GM19324 (cell line): ENCODE data around the gene SLC7A10.

Source experiments
- ATAC-seq: cut with Tn5 transposase; IDR thresholded peaks from one replicate; pipeline ENCODE4 v1.9.1; 2021; ENCODE audit warnings: mild to moderate bottlenecking, moderate library complexity; ENCODE audit not compliant: unreplicated experiment, low FRiP score

The SLC7A10 gene

GRCh38 chr19:33255781-33256180, 30.1 kb upstream of the SLC7A10 start:
- ATAC-seq, result no peak

DNA sequence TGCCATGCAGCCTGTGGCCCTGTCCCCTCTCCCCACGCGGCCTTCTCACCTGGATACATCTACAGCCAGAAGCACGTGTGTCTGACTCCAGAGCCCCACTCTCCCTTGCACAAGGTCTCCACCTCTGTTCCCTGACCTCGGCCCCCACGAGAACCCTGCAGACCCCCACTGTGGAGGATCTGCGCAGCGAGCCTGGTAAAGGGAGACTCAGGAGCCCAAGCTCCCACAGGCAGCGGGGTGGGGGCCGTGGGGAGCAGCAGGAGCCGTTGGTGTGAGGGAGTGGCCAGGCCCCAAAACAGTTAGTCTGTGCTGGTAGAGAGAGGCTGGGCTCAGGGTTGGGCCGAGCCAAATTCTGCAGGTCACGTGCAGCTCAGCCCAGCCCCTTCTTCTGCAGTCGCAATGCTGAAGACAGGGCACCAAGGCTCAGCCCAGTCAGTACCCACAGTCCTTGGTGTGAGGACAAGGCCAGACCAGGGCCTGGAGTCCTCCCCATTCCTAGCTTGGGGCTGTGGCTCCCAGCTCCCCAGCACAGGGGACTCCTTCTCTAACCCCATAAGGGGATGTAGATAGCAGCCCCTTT, 28.7 kb upstream of the SLC7A10 start:
- ATAC-seq, result no peak

DNA sequence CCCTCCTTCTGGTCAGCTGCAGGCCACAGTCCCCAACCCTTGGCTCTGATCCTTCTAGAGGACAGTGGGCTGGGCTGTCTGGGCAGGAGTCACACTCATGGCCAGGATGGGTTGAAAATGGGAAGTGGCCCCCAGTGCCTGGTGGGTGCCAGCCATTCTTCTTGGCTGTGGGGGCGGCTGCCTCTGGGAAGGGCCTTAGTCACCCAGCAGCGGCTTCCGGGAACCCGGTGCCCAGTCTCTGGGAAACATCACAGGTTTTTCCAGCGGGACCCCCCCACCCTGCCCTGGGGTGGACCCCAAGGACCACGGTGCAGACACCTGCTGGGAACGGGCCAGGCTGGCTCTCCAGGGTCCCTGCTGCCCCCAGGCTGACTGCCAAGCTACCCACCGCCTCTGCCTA, 27.3 kb upstream of the SLC7A10 start:
- ATAC-seq, result no peak

- no peak for ATAC-seq
Observed at GRCh38 chr19:33252418-33252962, 26.8 kb upstream of the SLC7A10 start.

DNA sequence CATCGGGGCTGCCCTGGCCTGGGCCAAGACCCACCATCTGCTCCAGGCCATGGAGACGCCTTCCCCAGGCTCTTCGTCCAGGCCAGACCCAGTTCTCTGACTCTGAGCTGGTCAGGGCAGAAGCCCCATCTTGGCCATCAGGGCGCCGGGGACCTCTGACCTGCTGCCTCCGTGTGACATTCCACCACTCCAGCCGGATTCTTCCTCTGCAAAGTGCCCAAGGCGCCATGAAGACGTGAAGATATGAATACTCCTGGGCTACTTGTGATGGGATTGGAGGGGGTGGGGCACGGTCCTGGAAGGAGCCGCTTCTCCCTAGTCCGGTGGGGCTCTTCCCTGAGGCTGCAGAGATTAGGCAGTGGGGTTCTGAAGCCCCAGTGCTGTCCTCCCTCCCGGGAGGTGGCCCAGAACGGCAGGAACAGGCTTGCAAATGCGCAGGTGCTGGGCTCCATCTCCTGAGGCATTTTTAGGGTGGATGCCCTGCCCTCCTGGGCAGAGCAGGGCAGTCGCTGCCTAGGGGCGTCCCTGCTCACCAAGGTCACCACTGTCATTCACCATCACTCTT, 26.0 kb upstream of the SLC7A10 start:
- no peak for ATAC-seq

DNA sequence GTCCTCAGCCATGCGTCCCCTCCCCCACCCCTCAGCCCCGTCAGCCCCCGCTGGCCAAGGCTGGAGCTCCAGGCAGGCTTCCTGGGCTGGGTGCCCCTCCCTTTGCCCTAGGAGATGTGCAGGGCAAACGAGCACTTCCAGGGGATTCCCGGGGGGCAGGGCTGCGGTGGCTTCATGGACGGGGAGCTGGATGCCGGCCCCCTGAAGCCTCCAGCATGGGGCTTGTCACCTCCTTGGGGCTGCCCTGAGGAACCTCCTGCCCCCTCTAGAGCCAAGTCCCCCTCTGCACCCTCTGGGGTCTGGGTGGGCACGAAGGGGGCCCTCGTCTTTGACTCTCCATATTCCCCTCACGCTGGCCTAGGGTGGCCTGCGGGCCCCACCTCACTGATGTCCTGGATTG, 25.4 kb upstream of the SLC7A10 start:
- no peak for ATAC-seq

DNA sequence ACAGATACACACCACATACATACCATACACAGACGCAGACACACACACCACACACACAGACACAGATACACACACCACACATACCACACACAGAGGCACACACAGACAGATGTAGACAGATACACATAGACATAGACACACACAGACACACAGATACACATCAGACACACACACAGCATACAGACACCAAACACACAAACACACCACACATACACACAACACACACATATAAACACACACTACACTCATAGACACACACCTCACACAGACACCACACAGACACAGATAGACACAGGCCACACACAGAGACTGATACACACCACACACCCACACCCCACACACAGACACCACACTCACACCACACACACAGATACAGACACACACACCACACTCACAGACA, 24.9 kb upstream of the SLC7A10 start:
- ATAC-seq, result no peak

DNA sequence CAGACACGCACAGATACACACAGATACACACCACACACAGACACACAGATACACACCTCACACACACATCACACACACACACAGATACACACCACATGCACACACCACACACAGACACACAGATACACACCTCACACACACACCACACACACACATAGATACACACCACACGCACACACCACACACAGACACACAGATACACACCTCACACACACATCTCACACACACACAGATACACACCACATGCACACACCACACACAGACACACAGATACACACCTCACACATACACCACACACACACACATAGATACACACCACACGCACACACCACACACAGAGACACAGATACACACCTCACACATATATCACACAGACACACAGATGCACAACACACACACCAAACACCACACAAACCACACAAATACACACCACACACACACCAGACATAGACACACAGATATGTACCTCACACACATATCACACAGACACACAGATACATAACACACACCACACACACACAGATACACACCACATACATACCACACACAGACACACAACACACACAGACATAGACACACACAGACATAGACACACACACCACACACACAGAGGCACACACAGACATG, 24.2 kb upstream of the SLC7A10 start:
- no peak for ATAC-seq

DNA sequence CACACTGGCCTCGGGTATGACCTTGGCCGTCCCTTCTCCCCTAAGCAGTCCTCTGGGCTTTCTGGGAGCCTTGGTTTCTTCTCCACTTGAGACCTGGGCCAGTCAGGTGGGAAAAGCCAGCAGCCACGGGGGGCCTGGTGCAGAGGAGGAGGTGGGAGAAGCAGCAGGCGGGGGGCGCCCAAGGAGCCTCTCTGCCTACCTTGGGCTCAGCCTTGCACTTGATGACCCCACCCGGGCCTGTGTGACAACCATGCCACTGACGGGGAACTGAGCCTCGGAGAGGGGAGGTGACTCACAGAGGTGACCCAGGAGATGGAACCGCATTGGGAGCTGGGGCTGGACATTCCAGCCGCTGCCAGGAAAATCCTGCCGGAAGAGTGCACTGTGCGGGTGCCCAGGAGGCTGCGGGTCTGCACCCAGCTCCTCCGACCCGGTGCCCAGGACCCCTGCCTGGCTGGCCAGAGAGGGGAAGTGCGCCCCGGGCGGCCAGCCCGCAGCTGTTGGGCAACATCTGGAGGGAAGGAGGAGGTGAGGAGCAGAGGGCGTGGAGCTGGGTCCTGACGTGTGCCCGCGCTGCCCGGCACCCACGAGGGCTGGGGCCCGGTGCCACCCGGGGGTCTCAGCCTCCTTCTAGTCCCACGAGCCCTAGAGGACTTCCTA, 23.4 kb upstream of the SLC7A10 start:
- no peak for ATAC-seq

DNA sequence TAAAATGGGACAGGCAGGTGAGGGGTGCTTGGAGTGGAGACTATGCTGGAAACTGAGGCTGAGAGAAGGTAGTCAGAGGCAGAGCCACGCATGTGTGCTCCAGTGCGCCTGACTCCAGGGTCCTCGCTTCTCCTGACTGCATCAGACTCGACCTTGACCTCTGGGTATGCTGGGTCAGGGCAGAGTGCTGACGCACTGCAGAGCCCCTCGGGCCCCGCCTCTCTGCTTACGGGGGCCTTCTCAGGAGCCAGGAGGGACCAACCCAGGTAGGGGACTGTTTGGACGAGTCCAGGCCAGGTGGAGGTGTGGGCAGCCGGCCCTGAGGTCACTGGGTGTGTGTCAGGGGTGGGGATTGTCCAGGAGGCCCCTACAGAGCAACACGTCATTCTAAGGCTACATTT, 22.9 kb upstream of the SLC7A10 start:
- no peak for ATAC-seq

GRCh38 chr19:33248104-33248503, 22.5 kb upstream of the SLC7A10 start:
- ATAC-seq, result no peak

DNA sequence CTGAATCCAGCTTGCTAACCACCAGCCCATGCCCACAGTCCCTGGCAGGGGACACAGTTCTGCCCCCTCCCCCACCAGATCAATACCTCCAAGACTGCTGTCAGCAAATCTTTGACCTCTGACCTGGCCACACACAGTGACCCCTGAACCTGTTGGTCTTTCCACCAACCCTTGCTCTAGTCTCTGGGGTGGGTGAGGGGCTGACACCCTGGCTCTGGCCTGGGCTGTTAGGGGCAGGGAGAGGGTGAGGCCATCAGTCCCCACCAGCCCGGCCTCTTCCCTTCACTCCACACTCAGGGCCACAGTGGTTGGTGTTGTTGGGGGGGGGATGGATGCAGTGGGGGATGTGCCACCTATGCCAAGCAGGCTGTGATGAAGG, 21.8 kb upstream of the SLC7A10 start:
- no peak for ATAC-seq

DNA sequence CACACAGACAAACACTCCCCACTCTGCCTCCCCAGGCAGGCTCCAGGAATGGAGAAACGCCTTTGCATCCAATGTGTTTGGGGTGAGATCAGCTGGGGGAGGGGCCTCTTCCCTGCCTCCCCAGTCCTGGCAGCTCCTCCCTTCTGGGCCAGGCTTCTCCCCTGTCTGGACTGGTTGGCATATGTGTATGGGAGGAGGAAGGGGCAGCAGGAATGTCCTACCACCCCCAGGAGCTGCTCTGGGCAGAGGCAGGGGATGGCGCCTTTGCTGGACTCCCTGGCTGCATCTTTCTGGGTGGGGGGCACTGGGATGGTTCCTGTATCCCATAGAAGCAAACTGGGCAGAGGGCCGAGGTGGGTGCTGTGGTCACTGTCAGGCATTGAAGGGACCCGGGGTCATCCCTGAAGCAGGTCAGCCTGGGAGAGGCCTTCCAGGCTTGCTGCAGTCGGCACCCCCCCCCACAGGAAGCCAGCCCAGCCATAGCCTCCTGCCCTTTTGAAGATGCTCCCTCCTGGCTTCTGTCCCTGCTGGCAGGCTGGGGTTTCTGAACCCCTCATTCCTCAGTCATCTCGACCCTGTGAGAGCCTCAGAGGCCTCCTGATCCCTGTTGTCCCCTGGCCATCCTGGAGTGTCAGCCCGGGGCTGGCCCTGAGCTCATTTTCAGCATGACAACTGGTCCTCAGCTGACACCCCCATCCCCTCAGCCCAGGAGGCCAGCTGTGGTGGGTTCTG, 21.2 kb upstream of the SLC7A10 start:
- ATAC-seq, result no peak

DNA sequence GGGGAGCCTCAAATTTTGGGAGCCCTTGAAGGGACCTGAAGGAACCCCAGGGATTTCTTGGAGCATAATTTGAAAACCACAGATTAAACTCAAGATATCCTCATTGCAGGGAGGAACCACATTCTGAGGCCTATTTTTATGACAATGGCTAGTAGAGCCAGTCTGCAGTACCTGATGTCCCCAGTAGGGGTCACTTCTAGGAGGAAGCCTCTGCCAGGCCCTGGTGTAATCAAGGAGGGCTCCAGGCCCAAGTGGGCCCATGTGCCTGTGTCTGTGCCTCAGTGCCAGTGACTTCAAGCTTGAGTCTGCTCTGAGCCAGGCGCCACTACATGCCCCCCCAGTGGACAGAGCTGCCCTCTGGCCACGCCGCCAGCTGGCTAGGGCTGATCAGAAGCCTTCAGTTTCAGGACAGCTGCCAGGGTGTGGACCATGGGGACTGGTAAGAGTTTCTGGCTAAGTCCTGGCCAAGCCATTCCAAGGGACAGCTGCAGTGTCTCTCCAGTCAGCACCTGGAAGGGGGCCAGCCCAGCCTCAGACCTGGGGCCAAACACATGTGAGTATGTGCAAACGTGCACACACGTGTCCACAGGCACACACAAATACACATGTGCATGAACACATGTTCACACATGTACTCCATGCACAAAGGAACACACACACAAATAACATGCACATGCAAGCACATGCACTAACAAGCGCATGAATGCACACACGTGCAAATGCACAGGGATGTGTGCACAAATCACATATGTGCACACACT, 20.5 kb upstream of the SLC7A10 start:
- ATAC-seq, result no peak

- no peak for ATAC-seq
Observed at GRCh38 chr19:33242911-33243310, 17.3 kb upstream of the SLC7A10 start.

DNA sequence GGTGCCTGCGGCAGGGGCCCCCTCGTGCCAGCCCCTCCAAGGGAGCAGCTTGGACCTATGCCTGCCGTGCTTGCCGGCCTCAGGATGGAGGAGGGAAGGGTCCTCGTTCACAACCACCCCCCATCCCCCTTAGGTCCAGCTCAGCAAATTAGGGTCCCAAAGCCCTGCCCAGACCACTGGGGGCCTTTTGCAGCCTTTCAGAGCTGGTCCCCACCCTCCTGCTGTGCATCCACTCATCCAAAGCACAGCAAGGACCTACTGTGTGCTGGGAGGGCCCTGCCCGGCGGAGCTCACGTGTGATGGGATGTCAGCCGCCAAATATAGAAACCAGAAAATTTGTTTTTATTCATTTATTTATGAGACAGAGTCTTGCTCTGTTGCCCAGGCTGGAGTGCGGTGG, 16.5 kb upstream of the SLC7A10 start:
- no peak for ATAC-seq

GRCh38 chr19:33241530-33242101, 16.0 kb upstream of the SLC7A10 start:
- no peak for ATAC-seq

DNA sequence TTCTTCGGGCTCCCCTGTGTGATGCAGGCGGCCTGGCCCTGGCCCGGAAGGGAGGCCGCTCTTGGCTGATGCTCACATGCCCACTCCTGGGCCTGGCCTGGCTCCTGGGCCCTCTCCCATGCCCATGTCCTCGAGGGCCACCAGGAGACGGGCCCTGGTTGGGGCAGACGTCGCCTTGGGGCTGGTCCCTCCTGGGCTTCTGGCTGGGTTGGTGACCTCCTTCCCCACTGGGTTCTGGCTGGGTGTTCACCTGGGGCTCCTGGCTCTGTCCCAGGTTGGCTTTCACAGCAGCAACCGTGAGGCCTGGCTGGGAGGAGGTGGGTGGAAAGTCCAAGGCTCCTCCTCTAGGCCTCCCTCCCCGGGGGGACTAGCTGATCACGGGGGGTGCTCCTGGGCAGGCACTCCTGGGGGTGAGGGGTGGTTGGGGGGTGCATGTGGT, 15.5 kb upstream of the SLC7A10 start:
- no peak for ATAC-seq

GRCh38 chr19:33240181-33240771, 14.6 kb upstream of the SLC7A10 start:
- ATAC-seq, result no peak
